WTC11 (cell line): Measurements from ENCODE around the gene RNF125.

ENCODE experiments used
- SP1 ChIP-seq: sonication (generic); formaldehyde crosslinking; conservative IDR thresholded peaks from 2 replicates; pipeline ENCODE4 v1.8.1; 2022; ENCODE audit warnings: missing genetic modification reagents
- TF ChIP-seq, protein P1 (sequence below): fragments of 200-600 bp; IDR thresholded peaks from 2 replicates; pipeline ENCODE4 v1.8.0; 2022; ENCODE audit warnings: antibody characterized with exemption

DNA sequence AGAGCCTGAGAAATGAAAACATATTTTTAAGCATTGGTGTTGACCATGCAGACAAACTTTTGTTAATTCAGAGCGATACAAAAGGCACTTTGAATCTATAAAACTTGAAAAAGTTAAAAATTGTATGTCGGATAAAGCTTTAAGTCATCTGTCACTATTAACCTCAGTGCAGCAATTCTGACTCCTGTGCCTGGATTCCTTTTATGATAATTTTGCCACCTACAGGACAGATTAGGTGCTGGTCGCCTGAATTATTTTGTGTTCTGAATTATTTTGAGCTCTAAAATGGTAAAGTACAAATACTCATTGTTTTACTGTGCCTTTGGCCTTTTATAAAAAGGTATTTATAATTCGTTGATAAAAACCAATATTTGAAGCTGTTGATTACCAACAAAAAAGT, 53.7 kb downstream of the RNF125 start:
- TF ChIP-seq, protein P1, sequence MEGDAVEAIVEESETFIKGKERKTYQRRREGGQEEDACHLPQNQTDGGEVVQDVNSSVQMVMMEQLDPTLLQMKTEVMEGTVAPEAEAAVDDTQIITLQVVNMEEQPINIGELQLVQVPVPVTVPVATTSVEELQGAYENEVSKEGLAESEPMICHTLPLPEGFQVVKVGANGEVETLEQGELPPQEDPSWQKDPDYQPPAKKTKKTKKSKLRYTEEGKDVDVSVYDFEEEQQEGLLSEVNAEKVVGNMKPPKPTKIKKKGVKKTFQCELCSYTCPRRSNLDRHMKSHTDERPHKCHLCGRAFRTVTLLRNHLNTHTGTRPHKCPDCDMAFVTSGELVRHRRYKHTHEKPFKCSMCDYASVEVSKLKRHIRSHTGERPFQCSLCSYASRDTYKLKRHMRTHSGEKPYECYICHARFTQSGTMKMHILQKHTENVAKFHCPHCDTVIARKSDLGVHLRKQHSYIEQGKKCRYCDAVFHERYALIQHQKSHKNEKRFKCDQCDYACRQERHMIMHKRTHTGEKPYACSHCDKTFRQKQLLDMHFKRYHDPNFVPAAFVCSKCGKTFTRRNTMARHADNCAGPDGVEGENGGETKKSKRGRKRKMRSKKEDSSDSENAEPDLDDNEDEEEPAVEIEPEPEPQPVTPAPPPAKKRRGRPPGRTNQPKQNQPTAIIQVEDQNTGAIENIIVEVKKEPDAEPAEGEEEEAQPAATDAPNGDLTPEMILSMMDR: no peak
- no peak for TF ChIP-seq SP1 (CRISPR knock-in tag)
